ENCODE measurements around the gene DPP4. TPM values are rescaled to one million over a fixed set of nuclear protein-coding genes. Genes with fewer than 3 reads are reported as not detected.

Gene DPP4
- polyA plus RNA-seq, 2 of the 4 experiments (the other 2 are of a cell fraction) = 0.17 to 0.27 TPM

GRCh38 chr2:162074928-162075688 lies 1.1 kb upstream of the DPP4 start (continued):
- TF ChIP-seq RARB (CRISPR knock-in tag; IDR thresholded peaks at IDR 0.05) (no peak), HEYL (CRISPR knock-in tag; IDR thresholded peaks at IDR 0.05) (no peak), MAFK (IDR thresholded peaks at IDR 0.05; ENCODE audit: partially characterized antibody) (no peak), ZNF302 (CRISPR knock-in tag; IDR thresholded peaks at IDR 0.05) (no peak), TFCP2L1 (CRISPR knock-in tag; IDR thresholded peaks at IDR 0.05) (no peak), CTCF (IDR thresholded peaks at IDR 0.05) (no peak)

- peak overlapping the region; percentile 88 for H3K4me2 ChIP-seq
- WGBS (ENCODE audit: missing lambda C conversion rate) = 80% methylated on average over 2 of the region's 2 CpGs
- CTCF ChIA-PET = no interaction called here
These were observed 549 bp upstream of the DPP4 start for GRCh38 chr2:162074632-162074895.

More at GRCh38 chr2:162074632-162074895, 549 bp upstream of the DPP4 start:
- TF ChIP-seq HEYL (CRISPR knock-in tag; IDR thresholded peaks at IDR 0.05) (no peak), CTCF (IDR thresholded peaks at IDR 0.05) (no peak), HES2 (IDR thresholded peaks at IDR 0.05) (no peak), PBX3 (IDR thresholded peaks at IDR 0.05) (no peak), GATA3 (IDR thresholded peaks at IDR 0.05; ENCODE audit: borderline replicate concordance) (no peak), HOXB5 (CRISPR knock-in tag; IDR thresholded peaks at IDR 0.05) (no peak), PHF8 (IDR thresholded peaks at IDR 0.05; ENCODE audit: borderline replicate concordance, low read depth) (no peak), ZSCAN20 (CRISPR knock-in tag; IDR thresholded peaks at IDR 0.05) (no peak), EHMT2 (IDR thresholded peaks at IDR 0.05; ENCODE audit: low read depth) (no peak), RAD21 (conservative IDR thresholded peaks at IDR 0.05 in 1 of 2, IDR thresholded peaks at IDR 0.05 in 1 of 2) (no peak)
- POLR2A ChIA-PET = no interaction called here
- FAIRE-seq (no peak), ATAC-seq (0 out of 6 replicates have a peak, but pooled peaks of 1 of the 2 experiments have one; percentile 9), DNase-seq (ENCODE audit: low read depth in 1 of 2, low spot score in 1 of 2) (no peak)
- Histone ChIP-seq H3K4me3 (peak overlapping the region; percentile 51; the same call in 2 of the 3 replicates), H3K9me3 (peaks cover 3% of the 10 kb centered on the region; the same call in 2 of the 3 replicates), H3K27ac (no peak overlapping the region; a peak in 1 of 6 replicates), H3K4me1 (peaks cover 8% of the 10 kb centered on the region; the same call in 2 of the 3 replicates)
